Right lobe of liver (tissue), 4 donors: ENCODE data around the gene EXOC3.
"Not testable (repeated sequence)": the region's sequence is repeated elsewhere in the genome, so short reads cannot be mapped to it uniquely, and the experiment has no call there.

ENCODE experiments used
- POLR2A ChIP-seq: fragments of 450-650 bp; IDR thresholded peaks from one replicate; pipeline ENCODE4 v1.6.1; 2017; ENCODE audit warnings: antibody characterized with exemption, mild to moderate bottlenecking
- TF ChIP-seq, protein P1 (sequence below), 4 donors: fragments of 200-600 bp in 3 of 4; fragments of 450-650 bp in 1 of 4; IDR thresholded peaks; one replicate each; pipeline versions ENCODE4 v1.5.1 to v1.8.0; 2016 to 2022; ENCODE audit warnings: antibody characterized with exemption in 4 of 4, mild to moderate bottlenecking in 2 of 4
- donor health status: DM: no; HTN: no; CAD: no.
- donor health status: DM: no; HTN: no; CAD: no.
- donor health status: DM: no; HTN: yes; CAD: no.

DNA sequence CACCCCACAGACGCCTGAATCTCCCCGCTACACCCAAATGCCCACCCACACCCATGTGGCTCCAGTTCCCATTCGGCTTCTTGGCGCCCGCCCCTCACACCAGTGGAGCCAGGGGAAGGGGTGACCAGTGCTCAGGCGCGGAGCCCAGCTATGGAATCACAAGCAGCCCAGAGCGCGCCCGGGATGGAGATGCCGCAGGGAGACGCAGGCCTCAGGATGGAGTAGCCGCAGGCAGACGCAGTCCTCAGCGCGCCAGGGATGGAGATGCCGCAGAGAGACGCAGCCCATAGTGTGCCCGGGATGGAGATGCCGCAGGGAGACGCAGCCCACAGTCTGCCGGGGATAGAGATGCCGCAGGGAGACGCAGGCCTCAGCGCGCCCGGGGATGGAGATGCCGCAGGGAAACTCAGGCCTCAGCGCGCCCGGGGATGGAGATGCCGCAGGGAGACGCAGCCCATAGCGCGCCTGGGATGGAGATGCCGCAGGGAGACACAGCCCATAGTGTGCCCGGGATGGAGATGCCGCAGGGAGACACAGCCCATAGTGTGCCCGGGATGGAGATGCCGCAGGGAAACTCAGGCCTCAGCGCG, 65.1 kb downstream of the EXOC3 start:
- TF ChIP-seq, protein P1, sequence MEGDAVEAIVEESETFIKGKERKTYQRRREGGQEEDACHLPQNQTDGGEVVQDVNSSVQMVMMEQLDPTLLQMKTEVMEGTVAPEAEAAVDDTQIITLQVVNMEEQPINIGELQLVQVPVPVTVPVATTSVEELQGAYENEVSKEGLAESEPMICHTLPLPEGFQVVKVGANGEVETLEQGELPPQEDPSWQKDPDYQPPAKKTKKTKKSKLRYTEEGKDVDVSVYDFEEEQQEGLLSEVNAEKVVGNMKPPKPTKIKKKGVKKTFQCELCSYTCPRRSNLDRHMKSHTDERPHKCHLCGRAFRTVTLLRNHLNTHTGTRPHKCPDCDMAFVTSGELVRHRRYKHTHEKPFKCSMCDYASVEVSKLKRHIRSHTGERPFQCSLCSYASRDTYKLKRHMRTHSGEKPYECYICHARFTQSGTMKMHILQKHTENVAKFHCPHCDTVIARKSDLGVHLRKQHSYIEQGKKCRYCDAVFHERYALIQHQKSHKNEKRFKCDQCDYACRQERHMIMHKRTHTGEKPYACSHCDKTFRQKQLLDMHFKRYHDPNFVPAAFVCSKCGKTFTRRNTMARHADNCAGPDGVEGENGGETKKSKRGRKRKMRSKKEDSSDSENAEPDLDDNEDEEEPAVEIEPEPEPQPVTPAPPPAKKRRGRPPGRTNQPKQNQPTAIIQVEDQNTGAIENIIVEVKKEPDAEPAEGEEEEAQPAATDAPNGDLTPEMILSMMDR (IDR thresholded peaks at IDR 0.05) = not testable (repeated sequence)
- not testable (repeated sequence) for TF ChIP-seq POLR2A
